H1 (cell line): ENCODE data around the gene ARPC3. TPM values are rescaled to one million over a fixed set of nuclear protein-coding genes. Genes with fewer than 3 reads are reported as not detected.

Source experiments
- BRCA1 ChIP-seq: IDR thresholded peaks from 2 replicates; pipeline ENCODE4 v1.6.1; 2012; ENCODE audit warnings: low read depth, low read length, improper control_type of control experiment
- NRF1 ChIP-seq: IDR thresholded peaks from 2 replicates; pipeline ENCODE4 v1.6.1; 2011; ENCODE audit warnings: mild to moderate bottlenecking, low read depth, low read length, improper control_type of control experiment
- POLR2A ChIP-seq, 2 experiments: IDR thresholded peaks; 1 replicate in 1 of 2; 2 replicates in 1 of 2; pipeline ENCODE4 v1.6.1; 2011; ENCODE audit warnings: low read depth in 2 of 2, low read length in 2 of 2, mild to moderate bottlenecking in 2 of 2; ENCODE audit errors: control extremely low read depth in 1 of 2
- RFX5 ChIP-seq: IDR thresholded peaks from 2 replicates; pipeline ENCODE4 v1.6.1; 2011; ENCODE audit warnings: low read depth, low read length, improper control_type of control experiment, borderline replicate concordance
- SP4 ChIP-seq: IDR thresholded peaks from 2 replicates; pipeline ENCODE4 v1.6.1; 2012; ENCODE audit warnings: low read length, inconsistent platforms
- TBP ChIP-seq: IDR thresholded peaks from 2 replicates; pipeline ENCODE4 v1.6.1; 2011; ENCODE audit warnings: low read depth, low read length, improper control_type of control experiment
- ZNF274 ChIP-seq: IDR thresholded peaks from 2 replicates; pipeline ENCODE4 v1.7.0; 2012; ENCODE audit warnings: low read length, borderline replicate concordance; ENCODE audit errors: extremely low read depth
- polyA plus RNA-seq, 7 experiments: library from polyadenylated mRNA; depleted of rRNA in 3 of 7; stranded (reverse) in 5 of 7; unstranded in 2 of 7; fragments of >200 nt in 5 of 7; fragments of 200-250 nt in 2 of 7; gene quantifications; 1 replicate in 5 of 7; 2 replicates in 1 of 7; 4 replicates in 1 of 7; pipeline versions ENCODE4 v1.2.1 to v1.2.3, GENCODE V29; 2011 to 2013; ENCODE audit warnings: missing spikeins in 2 of 7, mixed read lengths in 2 of 7
- total RNA-seq: library from RNA; stranded (reverse); fragmentation: NEBNext Ultra II Directional; extraction: Animal tissue kit (Norgen Biotek cat#: 25700); gene quantifications from 2 replicates; pipeline ENCODE4 v1.2.1, GENCODE V29; 2021

The ARPC3 gene
- total and polyA plus RNA-seq, 2 of the 8 experiments (the other 6 are each of a cell fraction or from before 2014, with no cell fraction given), result 36.7 to 160 TPM

- TF ChIP-seq ZNF274, result no peak
- TF ChIP-seq RFX5, result no peak
- TF ChIP-seq POLR2A (IDR thresholded peaks at IDR 0.05; ENCODE audit: control extremely low read depth in 1 of 2, low read depth in 2 of 2, low read length in 2 of 2), result peak in 1 of 2 experiments; percentile 34; a peak in 1 of 3 replicates
- TF ChIP-seq BRCA1, result no peak
- TF ChIP-seq NRF1, result peak; percentile 91
- TF ChIP-seq TBP, result no peak
- peak; percentile 58; the same call in 1 of the 2 replicates for TF ChIP-seq SP4
These were observed 46.0 kb downstream of the ARPC3 start (continued) for GRCh38 chr12:110403976-110404682.
